EL (cell line): ENCODE measurements around the gene PNLIPRP3.

Experiments
- DNase-seq: peaks from one replicate; pipeline ENCODE4 v3.0.0-alpha.2; 2016

PNLIPRP3 gene

GRCh38 chr10:116521424-116522290 is 94.0 kb downstream of the PNLIPRP3 start:
- peak; percentile 43 for DNase-seq

- DNase-seq: no peak
Observed at GRCh38 chr10:116522803-116523381, 95.2 kb downstream of the PNLIPRP3 start.

- DNase-seq: no peak
Observed at GRCh38 chr10:116524736-116525135, 97.1 kb downstream of the PNLIPRP3 start.

GRCh38 chr10:116526219-116526618 is 98.6 kb downstream of the PNLIPRP3 start:
- no peak for DNase-seq
